Activated naive CD4-positive, alpha-beta T cell treated with anti-CD3 and anti-CD28 coated beads, Interleukin-2, amount 10 ng/mL, durations not matched to agents 7 days and 5 days (primary cell): ENCODE data around the gene BATF3.
A peak's percentile ranks its signal among the peaks of the same experiment; 100 is the strongest.
"Not testable (repeated sequence)": the region's sequence is repeated elsewhere in the genome, so short reads cannot be mapped to it uniquely, and the experiment has no call there.

Experiments used
- CTCF ChIA-PET: fragments of 350-600 bp; sonication (Branson Sonifier 250); formaldehyde crosslinking; loops from one replicate; lab custom pipeline; 2021; ENCODE audit warnings: antibody characterized with exemption; lab: Charles Lee
- DNase-seq: peaks from one replicate; pipeline ENCODE4 v3.0.0-alpha.2; 2020
- H3K27ac Mint-ChIP-seq: one replicate; pipeline ENCODE4 v1.8.0; 2021; ENCODE audit warnings: mild to moderate bottlenecking, moderate library complexity, mixed read lengths
- H3K27me3 Mint-ChIP-seq: one replicate; pipeline ENCODE4 v1.8.0; 2021; ENCODE audit warnings: mild to moderate bottlenecking, mixed read lengths
- H3K36me3 Mint-ChIP-seq: one replicate; pipeline ENCODE4 v1.8.0; 2021; ENCODE audit warnings: mixed read lengths
- H3K4me1 Mint-ChIP-seq: one replicate; pipeline ENCODE4 v1.8.0; 2021; ENCODE audit warnings: mixed read lengths
- H3K4me3 Mint-ChIP-seq: one replicate; pipeline ENCODE4 v1.8.0; 2021; ENCODE audit warnings: mild to moderate bottlenecking, moderate library complexity, mixed read lengths
- H3K9me3 Mint-ChIP-seq: one replicate; pipeline ENCODE4 v1.8.0; 2021; ENCODE audit warnings: mixed read lengths

BATF3 gene

GRCh38 chr1:212699625-212700222 lies at the start of gene BATF3:
Gene BATF3 (minus strand): TSS chr1:212699840. CDS start chr1:212699762, 78 bp downstream.
- peak within 1 kb of the TSS; percentile 78 for H3K4me3 Mint-ChIP-seq
- no peaks in the 10 kb centered on the region for H3K9me3 Mint-ChIP-seq
- peak; percentile 65 for DNase-seq
- CTCF ChIA-PET: interaction anchor here (0.8 to 2.6 kb wide), 11 partner anchors 34 to 295 kb away, joined by 3 to 19 read pairs (median 4); partner anchors contain the start of genes NSL1 and TATDN3
- H3K27ac Mint-ChIP-seq: peak within 1 kb of the TSS; percentile 34
- H3K27me3 Mint-ChIP-seq: peaks cover 53% of the 10 kb centered on the region
- peaks cover 4% of the 10 kb centered on the region for H3K36me3 Mint-ChIP-seq
- peaks cover 32% of the 10 kb centered on the region for H3K4me1 Mint-ChIP-seq

- H3K4me1 Mint-ChIP-seq: peaks cover 29% of the 10 kb centered on the region
- H3K27me3 Mint-ChIP-seq: no peaks in the 10 kb centered on the region
- no peak overlapping the region for H3K4me3 Mint-ChIP-seq
- no peak for DNase-seq
- peaks cover 22% of the 10 kb centered on the region for H3K36me3 Mint-ChIP-seq
- CTCF ChIA-PET: interaction anchor here (1.3 kb wide), 1 partner anchor 47 kb away, joined by 3 read pairs; no protein-coding TSS in a partner anchor
- H3K27ac Mint-ChIP-seq: no peak overlapping the region
- peaks cover 3% of the 10 kb centered on the region for H3K9me3 Mint-ChIP-seq
These were observed 46.9 kb upstream of the BATF3 start for GRCh38 chr1:212746546-212746945.

- DNase-seq: no peak
- no peak overlapping the region for H3K27ac Mint-ChIP-seq
- H3K4me1 Mint-ChIP-seq: peaks cover 26% of the 10 kb centered on the region
- CTCF ChIA-PET: interaction anchor here (0.9 to 1.0 kb wide), 2 partner anchors 44 to 80 kb away, joined by 3 read pairs; no protein-coding TSS in a partner anchor
- H3K4me3 Mint-ChIP-seq: no peak overlapping the region
- peaks cover 8% of the 10 kb centered on the region for H3K9me3 Mint-ChIP-seq
- H3K36me3 Mint-ChIP-seq: peaks cover 28% of the 10 kb centered on the region
- no peaks in the 10 kb centered on the region for H3K27me3 Mint-ChIP-seq
These were observed 45.7 kb upstream of the BATF3 start for GRCh38 chr1:212745303-212745702.

- Mint-ChIP-seq H3K4me3 (no peak overlapping the region), H3K4me1 (peaks cover 24% of the 10 kb centered on the region), H3K9me3 (peaks cover 8% of the 10 kb centered on the region), H3K36me3 (peaks cover 34% of the 10 kb centered on the region), H3K27me3 (no peaks in the 10 kb centered on the region), H3K27ac (peak overlapping the region; percentile 6)
- DNase-seq: peak; percentile 31
- CTCF ChIA-PET: interaction anchor here (1.6 kb wide), 1 partner anchor 42 kb away, joined by 3 read pairs; no protein-coding TSS in a partner anchor
These were observed 44.3 kb upstream of the BATF3 start for GRCh38 chr1:212743901-212744475.

- peaks cover 8% of the 10 kb centered on the region for H3K9me3 Mint-ChIP-seq
- peak overlapping the region; percentile 77 for H3K27ac Mint-ChIP-seq
- no peak overlapping the region for H3K4me3 Mint-ChIP-seq
- DNase-seq: no peak
- CTCF ChIA-PET: interaction anchor here (1.0 to 2.6 kb wide), 6 partner anchors 11 to 282 kb away, joined by 3 to 16 read pairs (median 6); no protein-coding TSS in a partner anchor
- H3K36me3 Mint-ChIP-seq: peaks cover 38% of the 10 kb centered on the region
- H3K4me1 Mint-ChIP-seq: peaks cover 24% of the 10 kb centered on the region
- H3K27me3 Mint-ChIP-seq: no peaks in the 10 kb centered on the region
These were observed 38.7 kb upstream of the BATF3 start for GRCh38 chr1:212738330-212738729.

- CTCF ChIA-PET: interaction anchor here (2.3 to 2.6 kb wide), 2 partner anchors 13 to 15 kb away, joined by 7 to 16 read pairs; no protein-coding TSS in a partner anchor
- H3K36me3 Mint-ChIP-seq: peaks cover 40% of the 10 kb centered on the region
- H3K27ac Mint-ChIP-seq: no peak overlapping the region
- H3K4me1 Mint-ChIP-seq: peaks cover 21% of the 10 kb centered on the region
- H3K4me3 Mint-ChIP-seq: no peak overlapping the region
- H3K27me3 Mint-ChIP-seq: no peaks in the 10 kb centered on the region
- peaks cover 8% of the 10 kb centered on the region for H3K9me3 Mint-ChIP-seq
- DNase-seq: no peak
These were observed 37.9 kb upstream of the BATF3 start for GRCh38 chr1:212737559-212737958.

GRCh38 chr1:212733109-212733508 lies 33.5 kb upstream of the BATF3 start:
- Mint-ChIP-seq H3K36me3 (peaks cover 20% of the 10 kb centered on the region), H3K4me3 (no peak overlapping the region)
- CTCF ChIA-PET: no interaction called here

GRCh38 chr1:212731630-212732029 lies 32.0 kb upstream of the BATF3 start:
- CTCF ChIA-PET: no interaction called here
- no peaks in the 10 kb centered on the region for H3K27me3 Mint-ChIP-seq
- no peak overlapping the region for H3K4me3 Mint-ChIP-seq
- no peak for DNase-seq
- peaks cover 3% of the 10 kb centered on the region for H3K4me1 Mint-ChIP-seq
- no peak overlapping the region for H3K27ac Mint-ChIP-seq
- H3K36me3 Mint-ChIP-seq: peaks cover 18% of the 10 kb centered on the region
- no peaks in the 10 kb centered on the region for H3K9me3 Mint-ChIP-seq

More at GRCh38 chr1:212733109-212733508, 33.5 kb upstream of the BATF3 start:
- H3K9me3 Mint-ChIP-seq: no peaks in the 10 kb centered on the region
- no peaks in the 10 kb centered on the region for H3K27me3 Mint-ChIP-seq
- DNase-seq: no peak
- H3K4me1 Mint-ChIP-seq: peaks cover 6% of the 10 kb centered on the region
- no peak overlapping the region for H3K27ac Mint-ChIP-seq

- no peak for DNase-seq
- CTCF ChIA-PET: interaction anchor here (1.1 to 2.8 kb wide), 2 partner anchors 21 to 63 kb away, joined by 3 to 8 read pairs; no protein-coding TSS in a partner anchor
- Mint-ChIP-seq H3K4me1 (peaks cover 7% of the 10 kb centered on the region), H3K4me3 (no peak overlapping the region), H3K36me3 (peaks cover 23% of the 10 kb centered on the region), H3K27ac (no peak overlapping the region), H3K27me3 (no peaks in the 10 kb centered on the region), H3K9me3 (peaks cover 6% of the 10 kb centered on the region)
These were observed 29.0 kb upstream of the BATF3 start for GRCh38 chr1:212728606-212729005.

GRCh38 chr1:212727386-212728181 lies 27.9 kb upstream of the BATF3 start:
- no peak overlapping the region for H3K4me3 Mint-ChIP-seq
- no peaks in the 10 kb centered on the region for H3K27me3 Mint-ChIP-seq
- peaks cover 26% of the 10 kb centered on the region for H3K36me3 Mint-ChIP-seq
- H3K4me1 Mint-ChIP-seq: peaks cover 16% of the 10 kb centered on the region
- H3K9me3 Mint-ChIP-seq: peaks cover 12% of the 10 kb centered on the region
- DNase-seq: no peak
- CTCF ChIA-PET: no interaction called here
- H3K27ac Mint-ChIP-seq: no peak overlapping the region

- H3K4me3 Mint-ChIP-seq, CTCF ChIA-PET, H3K27me3 Mint-ChIP-seq, H3K27ac Mint-ChIP-seq, DNase-seq: not testable (repeated sequence)
- Mint-ChIP-seq H3K36me3 (peaks cover 26% of the 10 kb centered on the region), H3K9me3 (peaks cover 12% of the 10 kb centered on the region), H3K4me1 (peaks cover 34% of the 10 kb centered on the region)
These were observed 25.0 kb upstream of the BATF3 start for GRCh38 chr1:212724679-212725078.

- H3K4me1 Mint-ChIP-seq: peaks cover 31% of the 10 kb centered on the region
- H3K9me3 Mint-ChIP-seq: peaks cover 12% of the 10 kb centered on the region
- peak overlapping the region; percentile 64 for H3K27ac Mint-ChIP-seq
- H3K4me3 Mint-ChIP-seq: no peak overlapping the region
- no peaks in the 10 kb centered on the region for H3K27me3 Mint-ChIP-seq
- H3K36me3 Mint-ChIP-seq: peaks cover 20% of the 10 kb centered on the region
- CTCF ChIA-PET: interaction anchor here (1.1 to 3.2 kb wide), 4 partner anchors 15 to 60 kb away, joined by 3 to 18 read pairs (median 5); no protein-coding TSS in a partner anchor
- no peak for DNase-seq
These were observed 22.8 kb upstream of the BATF3 start for GRCh38 chr1:212722270-212722957.
